HEK293T (cell line): ENCODE results near the gene AQP2.

Experiments
- ARNT ChIP-seq: fragments of 450-650 bp; IDR thresholded peaks from 2 replicates; pipeline ENCODE4 v1.6.1; 2017; ENCODE audit warnings: mild to moderate bottlenecking
- FOXK2 ChIP-seq: fragments of 450-650 bp; IDR thresholded peaks from 2 replicates; pipeline ENCODE4 v1.6.1; 2016; ENCODE audit warnings: mild to moderate bottlenecking
- FOXM1 ChIP-seq: fragments of 450-650 bp; IDR thresholded peaks from 2 replicates; pipeline ENCODE4 v1.6.1; 2017; ENCODE audit warnings: mild to moderate bottlenecking, borderline replicate concordance
- LEF1 ChIP-seq: fragments of 450-650 bp; IDR thresholded peaks from 2 replicates; pipeline ENCODE4 v1.6.1; 2017; ENCODE audit warnings: mild to moderate bottlenecking, borderline replicate concordance
- SUZ12 ChIP-seq: fragments of 450-650 bp; IDR thresholded peaks from 2 replicates; pipeline ENCODE4 v1.6.1; 2016; ENCODE audit warnings: mild to moderate bottlenecking
- TF ChIP-seq, protein P1 (sequence below): fragments of 450-650 bp; IDR thresholded peaks from 2 replicates; pipeline ENCODE4 v1.6.1; 2016

- TF ChIP-seq SUZ12, result no peak
- no peak for TF ChIP-seq ARNT
- no peak for TF ChIP-seq FOXK2
- no peak for TF ChIP-seq FOXM1
- TF ChIP-seq LEF1, result no peak
- TF ChIP-seq, protein P1, sequence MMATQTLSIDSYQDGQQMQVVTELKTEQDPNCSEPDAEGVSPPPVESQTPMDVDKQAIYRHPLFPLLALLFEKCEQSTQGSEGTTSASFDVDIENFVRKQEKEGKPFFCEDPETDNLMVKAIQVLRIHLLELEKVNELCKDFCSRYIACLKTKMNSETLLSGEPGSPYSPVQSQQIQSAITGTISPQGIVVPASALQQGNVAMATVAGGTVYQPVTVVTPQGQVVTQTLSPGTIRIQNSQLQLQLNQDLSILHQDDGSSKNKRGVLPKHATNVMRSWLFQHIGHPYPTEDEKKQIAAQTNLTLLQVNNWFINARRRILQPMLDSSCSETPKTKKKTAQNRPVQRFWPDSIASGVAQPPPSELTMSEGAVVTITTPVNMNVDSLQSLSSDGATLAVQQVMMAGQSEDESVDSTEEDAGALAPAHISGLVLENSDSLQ, result no peak
Measured at GRCh38 chr12:49983892-49984291, 33.4 kb downstream of the AQP2 start.
